ENCODE results near the gene SIM2.
"Not testable (repeated sequence)": the region's sequence is repeated elsewhere in the genome, so short reads cannot be mapped to it uniquely, and the experiment has no call there.

SIM2 gene, protein sequence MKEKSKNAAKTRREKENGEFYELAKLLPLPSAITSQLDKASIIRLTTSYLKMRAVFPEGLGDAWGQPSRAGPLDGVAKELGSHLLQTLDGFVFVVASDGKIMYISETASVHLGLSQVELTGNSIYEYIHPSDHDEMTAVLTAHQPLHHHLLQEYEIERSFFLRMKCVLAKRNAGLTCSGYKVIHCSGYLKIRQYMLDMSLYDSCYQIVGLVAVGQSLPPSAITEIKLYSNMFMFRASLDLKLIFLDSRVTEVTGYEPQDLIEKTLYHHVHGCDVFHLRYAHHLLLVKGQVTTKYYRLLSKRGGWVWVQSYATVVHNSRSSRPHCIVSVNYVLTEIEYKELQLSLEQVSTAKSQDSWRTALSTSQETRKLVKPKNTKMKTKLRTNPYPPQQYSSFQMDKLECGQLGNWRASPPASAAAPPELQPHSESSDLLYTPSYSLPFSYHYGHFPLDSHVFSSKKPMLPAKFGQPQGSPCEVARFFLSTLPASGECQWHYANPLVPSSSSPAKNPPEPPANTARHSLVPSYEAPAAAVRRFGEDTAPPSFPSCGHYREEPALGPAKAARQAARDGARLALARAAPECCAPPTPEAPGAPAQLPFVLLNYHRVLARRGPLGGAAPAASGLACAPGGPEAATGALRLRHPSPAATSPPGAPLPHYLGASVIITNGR

DNA sequence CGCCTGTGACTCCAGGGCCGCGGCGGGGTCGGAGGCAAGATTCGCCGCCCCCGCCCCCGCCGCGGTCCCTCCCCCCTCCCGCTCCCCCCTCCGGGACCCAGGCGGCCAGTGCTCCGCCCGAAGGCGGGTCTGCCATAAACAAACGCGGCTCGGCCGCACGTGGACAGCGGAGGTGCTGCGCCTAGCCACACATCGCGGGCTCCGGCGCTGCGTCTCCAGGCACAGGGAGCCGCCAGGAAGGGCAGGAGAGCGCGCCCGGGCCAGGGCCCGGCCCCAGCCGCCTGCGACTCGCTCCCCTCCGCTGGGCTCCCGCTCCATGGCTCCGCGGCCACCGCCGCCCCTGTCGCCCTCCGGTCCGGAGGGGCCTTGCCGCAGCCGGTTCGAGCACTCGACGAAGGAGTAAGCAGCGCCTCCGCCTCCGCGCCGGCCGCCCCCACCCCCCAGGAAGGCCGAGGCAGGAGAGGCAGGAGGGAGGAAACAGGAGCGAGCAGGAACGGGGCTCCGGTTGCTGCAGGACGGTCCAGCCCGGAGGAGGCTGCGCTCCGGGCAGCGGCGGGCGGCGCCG lies at the start of gene SIM2:
Gene SIM2, plus strand, starts transcription at position 135 of the 565 bp plus-strand sequence. CDS start 632 bp downstream, outside the sequence.
- no peak for DNase-seq (ENCODE audit: low read depth)

DNA sequence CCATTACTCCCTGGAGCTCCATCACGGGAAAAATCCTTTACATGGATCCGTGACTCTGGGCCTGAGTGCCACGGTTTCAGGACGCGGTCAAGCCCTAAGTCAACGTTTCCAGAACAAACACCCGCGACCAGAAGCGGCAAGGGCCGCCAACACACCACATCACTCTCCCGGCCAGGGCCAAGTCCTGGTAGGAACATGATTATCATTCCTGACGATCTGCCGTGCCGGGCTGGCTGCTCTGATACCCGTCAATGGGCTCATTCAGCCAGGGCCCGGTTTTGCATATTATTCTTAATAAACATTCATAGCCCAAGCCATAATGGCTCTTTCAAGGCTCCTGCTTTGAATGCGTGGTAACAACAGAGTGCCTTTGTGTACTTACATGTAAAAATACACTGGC lies 44.6 kb upstream of the SIM2 start:
- no peak for DNase-seq (ENCODE audit: low read depth)

DNA sequence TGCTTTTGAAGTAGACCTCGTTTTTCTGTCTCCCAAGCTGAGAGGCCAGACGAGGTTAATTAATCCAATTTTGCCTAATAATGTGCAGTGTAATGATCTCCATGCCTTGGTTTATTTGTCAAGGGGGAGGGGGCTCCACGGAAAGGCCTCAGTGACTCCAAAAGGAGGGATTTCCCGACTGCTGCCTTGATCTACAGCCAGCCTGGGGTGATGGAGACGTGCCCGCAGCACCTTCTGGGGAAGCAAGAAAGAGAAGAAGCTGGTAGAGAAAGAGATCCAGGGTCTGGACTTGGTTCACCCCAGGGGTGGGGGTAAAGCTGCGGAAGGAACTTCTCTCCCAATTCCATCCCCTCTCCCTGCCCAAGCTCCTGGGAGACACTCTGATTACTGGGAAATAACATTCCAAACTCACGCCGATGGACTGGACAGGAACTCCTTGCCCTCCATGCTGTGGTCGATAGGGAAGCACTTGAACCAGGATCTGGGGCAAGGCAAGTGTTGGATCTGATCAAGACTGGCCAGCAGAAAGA lies 44.1 kb upstream of the SIM2 start:
- DNase-seq (ENCODE audit: low read depth): no peak

DNA sequence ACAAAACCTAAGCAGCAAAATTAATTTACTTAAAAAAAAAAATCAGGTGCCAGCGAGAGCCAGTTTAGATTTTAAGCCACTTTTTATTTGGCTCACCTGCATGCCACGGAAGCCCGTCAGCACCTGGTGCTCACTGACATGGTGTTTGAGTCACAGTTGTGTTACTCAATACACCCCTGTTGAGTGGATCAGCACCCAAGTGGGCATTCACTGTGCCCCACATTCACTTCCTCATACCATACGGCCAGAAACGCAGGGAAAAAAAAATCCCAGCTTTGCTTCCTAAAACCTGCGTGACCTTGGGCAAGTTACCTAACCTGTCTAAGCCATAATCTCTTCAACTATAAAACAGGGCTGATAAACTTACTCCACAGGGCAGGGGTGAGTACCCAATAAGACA lies 42.8 kb upstream of the SIM2 start:
- no peak for DNase-seq (ENCODE audit: low read depth)

DNA sequence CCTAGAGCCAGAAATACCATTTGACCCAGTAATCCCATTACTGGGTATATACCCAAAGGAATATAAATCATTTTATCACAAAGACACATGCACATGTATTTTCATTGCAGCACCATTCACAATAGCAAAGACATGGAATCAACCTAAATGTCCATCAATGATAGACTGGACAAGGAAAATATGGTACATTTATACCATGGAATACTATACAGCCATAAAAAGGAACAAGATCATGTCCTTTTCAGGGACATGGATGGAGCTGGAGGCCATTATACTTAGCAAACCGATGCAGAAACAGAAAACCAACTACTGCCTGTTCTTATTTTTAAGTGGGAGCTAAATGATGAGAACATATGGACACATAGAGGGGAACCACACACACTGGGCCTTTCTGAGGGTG lies 41.6 kb upstream of the SIM2 start:
- not testable (repeated sequence) for DNase-seq (ENCODE audit: low read depth)

DNA sequence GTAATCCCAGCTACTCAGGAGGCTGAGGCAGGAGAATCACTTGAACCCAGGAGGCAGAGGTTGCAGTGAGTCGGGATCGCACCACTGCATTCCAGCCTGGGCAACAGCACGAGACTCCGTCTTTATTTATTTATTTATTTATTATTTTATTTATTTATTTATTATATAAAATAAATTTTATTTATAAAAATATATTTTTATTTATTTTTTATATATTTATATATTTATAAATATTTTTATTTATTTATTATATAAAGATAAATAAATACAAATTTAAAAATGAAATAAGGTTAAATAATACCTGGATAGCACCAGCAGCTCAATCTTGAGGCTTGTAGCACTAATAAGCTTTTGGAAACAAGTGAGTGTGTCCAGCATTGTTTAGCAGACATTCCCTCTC lies 40.9 kb upstream of the SIM2 start:
- no peak for DNase-seq (ENCODE audit: low read depth)

DNA sequence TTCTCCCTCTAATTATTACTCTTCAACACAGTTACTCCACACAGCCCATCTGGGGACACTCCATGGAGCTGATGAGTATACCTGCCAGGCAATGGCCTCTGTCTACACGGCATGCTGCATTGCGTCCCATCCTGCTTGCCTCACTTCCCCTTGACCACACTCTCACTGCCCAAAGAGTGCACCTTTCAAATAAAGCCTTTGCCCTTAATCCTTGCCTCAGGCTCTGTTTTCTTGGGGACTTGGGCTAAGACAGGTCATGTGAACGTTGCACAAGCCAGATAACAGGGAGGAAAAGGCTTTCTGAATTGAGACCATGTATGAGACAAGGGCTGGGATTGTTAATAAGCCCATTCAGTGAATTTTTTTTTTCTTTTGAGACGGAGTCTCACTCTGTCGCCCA lies 40.0 kb upstream of the SIM2 start:
- no peak for DNase-seq (ENCODE audit: low read depth)

DNA sequence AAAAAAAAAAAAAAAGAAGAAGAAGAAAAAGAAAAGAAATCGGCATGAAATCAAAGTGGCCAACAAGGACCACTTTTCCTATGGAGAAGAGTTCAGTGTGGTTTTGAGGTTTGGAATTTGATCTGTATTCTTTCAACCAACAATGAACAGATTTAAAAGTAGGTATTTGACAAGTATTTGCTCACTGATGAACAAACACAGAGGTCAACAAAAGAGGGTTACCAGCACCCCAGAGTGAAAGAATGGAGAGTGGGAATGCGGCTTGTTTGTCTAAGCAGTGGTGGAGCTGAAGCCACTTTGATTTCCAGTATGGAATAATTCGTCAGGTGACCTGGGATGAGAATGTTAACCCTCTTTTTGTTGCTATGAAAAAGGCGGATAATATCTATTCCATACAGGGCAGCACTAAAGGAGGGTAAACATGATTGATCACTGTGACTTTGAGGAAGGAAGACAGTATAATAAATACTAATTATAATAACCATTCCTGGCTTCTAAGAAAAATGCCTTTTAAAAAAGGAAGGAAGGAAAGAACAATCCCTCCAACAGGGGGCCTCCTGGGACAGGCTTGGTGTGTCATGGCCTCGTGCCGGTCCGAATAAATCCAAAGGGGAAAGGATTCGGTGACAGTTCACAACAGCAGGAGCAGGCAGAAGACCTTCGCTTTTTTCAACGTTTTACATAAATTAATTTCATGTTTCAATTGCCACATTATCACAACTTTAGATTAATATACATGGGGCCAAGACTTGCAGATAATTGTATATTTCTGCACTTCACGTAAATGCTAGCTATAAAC lies 37.2 kb upstream of the SIM2 start:
- DNase-seq (ENCODE audit: low read depth): no peak

DNA sequence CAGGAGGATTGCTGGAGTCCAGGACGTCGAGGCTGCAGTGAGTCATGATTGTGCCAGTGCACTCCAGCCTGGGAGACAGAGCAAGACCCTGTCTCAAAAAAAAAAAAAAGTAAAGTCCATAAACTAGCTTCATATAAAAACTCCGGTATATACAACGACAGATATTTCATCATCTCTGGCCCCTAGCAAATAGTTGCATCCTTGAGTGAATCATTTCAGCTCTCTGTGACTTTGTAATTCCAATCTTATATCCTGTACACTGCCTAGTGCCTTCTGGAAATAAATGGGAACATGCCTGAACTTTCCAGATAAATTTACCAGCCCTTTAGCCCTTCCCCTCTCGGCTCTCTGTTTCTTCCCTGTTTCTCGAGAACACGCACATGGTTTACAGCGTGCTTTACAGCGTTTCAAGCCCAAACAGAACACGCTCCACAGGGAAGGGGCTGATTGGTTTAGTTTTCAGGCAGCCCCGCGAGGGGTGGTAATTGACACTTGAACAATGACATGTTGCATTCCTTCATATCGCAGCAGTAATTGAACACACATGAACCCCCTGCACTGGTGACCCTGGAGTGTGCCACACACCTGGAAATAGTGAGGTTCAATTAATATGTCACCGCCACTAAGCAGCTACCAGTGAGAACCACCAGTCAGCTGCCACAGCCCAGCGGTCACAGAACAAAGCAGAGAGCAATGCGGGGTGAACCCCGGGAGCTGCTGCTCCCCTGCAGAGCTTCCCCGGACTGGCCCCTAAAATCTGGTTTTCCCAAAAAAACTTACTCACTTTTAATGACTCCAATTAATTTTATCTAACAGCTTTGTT lies 35.7 kb upstream of the SIM2 start:
- no peak for DNase-seq (ENCODE audit: low read depth)

DNA sequence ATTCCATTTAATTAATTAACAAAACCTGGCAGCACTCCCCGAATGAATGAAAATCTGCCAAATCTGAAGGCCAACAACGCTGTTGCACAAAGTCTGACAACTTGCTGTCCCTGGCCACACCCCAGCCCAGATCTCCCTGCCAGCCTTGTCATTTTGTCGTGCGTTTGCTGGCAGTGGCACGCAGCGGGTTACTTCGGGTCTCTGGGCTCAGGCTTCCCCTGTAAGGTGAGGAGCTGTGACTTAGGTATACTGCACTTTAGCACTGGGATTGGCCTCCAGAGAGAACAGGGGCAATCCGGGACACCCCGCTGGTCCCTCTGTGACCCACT lies 34.3 kb upstream of the SIM2 start:
- DNase-seq (ENCODE audit: low read depth): no peak

DNA sequence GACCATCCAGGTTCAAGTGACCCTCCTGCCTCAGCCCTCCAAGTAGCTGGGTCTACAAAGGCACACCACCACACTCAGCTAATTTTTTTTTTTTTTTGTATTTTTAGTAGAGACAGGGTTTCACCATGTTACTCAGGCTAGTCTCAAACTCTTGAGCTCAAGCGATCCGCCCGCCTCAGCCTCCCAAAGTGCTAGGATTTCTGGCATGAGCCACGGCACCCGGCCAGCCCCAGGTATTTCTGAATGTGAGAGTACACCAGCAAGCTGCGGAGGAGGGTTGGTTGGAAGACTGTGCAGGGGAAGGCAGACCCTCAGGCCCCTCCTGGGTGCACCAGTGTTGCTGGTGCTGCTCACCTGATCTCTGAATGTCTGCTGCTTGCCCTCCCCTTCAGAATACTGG lies 33.1 kb upstream of the SIM2 start:
- DNase-seq (ENCODE audit: low read depth): no peak

DNA sequence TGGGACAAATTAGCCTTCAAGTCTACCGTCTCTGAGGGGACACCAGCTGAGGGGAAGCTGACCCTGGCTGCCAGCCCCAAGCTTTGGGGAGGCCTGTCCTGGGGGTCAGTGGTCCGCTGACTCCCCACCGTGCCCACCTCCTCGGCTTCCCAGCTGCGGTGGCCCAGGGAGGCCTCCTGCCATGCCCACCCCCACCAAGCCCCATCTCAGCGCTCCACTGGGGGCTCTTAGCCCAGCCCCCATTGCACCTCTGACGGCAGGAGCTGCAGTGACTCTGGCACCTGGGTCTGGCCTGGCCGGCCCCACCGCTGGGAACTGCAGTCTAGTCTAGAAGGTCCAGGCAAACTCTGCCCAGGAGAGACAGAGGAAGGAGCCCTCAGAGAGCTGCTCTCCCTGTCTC lies 30.2 kb upstream of the SIM2 start:
- DNase-seq (ENCODE audit: low read depth): no peak

DNA sequence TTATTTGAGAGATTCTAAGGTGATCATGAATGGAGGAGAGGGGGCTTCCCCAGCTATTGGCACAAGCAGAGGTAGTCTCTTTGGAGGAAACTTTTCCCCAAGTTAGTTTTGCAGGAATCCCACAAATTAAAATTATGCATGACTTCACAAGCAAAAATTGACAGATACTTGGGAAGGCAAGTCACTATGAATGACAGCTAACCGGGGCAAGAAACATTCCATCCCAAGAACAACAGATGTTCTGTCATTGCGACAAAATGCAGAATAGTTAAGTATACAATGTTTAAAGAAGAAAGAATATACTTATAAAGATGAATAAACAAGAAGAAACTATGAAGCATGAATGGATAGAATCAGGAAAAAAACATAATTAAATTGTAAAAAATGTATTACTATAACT lies 27.1 kb upstream of the SIM2 start:
- no peak for DNase-seq (ENCODE audit: low read depth)

DNA sequence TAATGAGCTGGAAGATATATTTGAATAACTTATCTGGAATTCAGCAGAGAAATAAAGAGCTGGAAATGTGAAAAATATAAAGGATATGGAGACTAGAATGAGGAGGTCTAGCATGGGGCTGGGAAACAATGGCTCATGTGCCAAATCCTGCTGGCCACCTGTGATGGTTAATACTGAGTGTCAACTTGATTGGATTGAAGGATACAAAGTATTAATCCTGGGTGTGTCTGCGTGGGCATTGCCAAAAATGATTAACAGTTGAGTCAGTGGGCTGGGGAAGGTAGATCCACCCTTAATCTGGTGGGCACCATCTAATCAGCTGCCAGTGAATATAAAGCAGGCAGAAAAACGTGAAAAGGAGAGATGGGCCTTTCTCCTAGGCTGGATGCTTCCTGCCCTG lies 26.6 kb upstream of the SIM2 start:
- DNase-seq (ENCODE audit: low read depth): not testable (repeated sequence)

DNA sequence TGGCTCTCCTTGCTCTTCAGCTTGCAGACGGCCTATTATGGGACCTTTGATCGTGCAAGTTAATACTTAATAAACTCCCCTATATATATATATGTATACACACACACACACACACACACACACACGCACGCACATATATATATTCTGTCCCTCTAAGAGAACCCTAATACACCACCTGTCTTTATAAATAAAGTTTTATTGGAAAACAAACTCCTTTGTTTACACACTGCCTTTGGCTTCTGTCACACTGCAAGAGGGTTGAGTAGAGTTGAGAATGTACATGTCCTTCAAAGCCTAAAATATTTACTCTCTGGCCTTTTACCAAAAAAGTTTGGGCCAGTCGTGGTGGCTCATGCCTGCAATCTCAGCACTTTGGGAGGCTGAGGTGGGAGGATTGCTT lies 26.2 kb upstream of the SIM2 start:
- DNase-seq (ENCODE audit: low read depth): no peak

DNA sequence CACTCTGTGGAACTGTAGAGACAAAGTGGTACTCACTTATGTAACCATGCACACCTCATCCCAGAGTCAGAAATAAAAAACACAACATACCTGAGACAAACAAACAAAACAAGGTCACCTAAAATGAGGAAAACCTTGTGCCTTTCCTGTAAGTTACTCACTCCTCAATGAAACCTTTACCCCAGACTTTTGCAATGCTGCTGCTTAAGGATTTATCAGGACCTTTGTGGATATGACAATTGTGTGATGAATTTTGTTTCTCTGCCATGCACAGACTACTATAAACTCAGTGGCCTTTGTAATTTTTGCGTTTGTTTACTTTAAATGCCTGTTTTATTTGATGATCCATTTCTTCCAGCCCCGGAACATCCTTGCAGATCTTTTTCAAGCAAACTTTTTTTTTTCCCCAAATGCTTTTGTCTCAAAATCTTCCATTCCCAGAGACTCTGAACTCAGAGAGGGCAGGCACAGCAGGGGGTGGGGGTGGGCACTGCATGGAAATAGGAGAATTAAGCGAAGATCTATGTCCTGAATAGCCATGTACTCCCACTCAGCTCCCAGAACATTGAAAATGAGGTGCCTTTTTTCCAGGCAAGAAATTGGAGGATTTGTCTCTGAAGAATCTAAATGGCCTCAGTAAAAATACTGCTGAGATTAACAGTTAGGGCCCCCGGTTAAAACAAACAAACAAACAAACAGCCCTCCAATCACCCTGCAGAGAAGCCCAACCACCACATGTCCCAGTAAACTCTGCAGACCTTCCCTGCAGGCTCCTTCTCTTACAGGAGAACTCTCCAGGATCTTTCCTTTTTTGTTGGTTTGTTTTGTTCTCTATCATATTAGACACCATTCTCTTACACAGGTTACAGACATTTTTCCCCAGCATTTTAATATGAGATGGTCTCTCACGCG lies 22.6 kb upstream of the SIM2 start:
- DNase-seq (ENCODE audit: low read depth): no peak

DNA sequence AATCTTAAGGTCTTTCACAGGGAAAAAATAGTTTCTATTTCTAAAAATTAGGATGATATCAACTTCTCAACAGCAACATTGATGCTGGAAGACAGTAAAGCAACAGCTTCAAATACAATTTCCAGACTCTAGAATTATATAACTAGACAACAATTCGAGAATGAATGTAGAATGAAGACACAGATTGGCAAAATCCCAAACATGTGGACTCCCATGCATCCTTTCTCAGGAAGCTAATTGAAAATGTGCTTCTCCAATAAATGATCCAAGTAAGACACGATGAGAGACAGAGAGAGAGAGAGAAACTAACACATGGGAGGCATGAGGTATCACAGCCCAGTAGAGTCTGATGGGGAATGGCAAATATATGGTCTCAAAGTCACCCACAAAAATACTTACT lies 21.5 kb upstream of the SIM2 start:
- DNase-seq (ENCODE audit: low read depth): no peak

DNA sequence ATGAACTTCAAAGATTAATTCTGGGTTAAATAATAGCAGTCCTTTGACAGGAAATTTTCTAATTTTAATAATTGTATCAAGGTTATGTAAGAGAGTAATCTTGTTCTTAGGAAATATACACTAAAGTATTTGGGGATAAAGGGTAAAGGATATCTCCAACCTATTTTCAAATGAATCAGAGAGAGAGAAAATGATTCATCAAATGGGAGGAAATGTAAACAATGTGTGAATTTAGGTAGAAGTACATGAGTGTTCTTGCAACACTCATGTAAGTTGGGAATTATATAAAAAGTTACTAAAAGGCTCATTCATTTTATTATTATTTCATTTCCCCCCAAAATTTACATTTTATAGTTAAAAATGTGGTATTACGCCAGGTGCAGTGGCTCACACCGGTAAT lies 20.4 kb upstream of the SIM2 start:
- DNase-seq (ENCODE audit: low read depth): no peak

DNA sequence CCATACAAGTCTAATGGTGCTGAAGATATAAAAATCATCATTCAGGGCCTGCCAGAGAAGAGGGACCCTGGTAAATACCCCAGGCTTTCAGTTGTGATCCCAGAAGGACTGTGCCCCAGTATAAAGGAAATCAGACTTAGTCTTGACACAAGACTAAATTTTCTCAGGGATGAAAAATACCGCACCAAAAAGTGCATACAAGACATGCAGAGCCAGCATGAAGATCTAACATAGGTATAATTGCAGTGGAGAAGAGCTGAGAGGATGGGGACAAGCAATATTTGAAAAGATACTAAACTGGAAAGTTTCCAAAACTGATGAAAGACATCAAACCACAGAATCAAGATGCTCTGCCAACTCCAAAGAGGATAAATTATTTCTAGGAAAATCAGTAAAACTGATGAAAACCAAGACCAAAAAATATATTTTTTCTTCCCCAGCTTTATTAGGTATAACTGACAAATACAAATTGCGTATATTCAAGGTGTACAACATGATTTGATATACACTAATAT lies 17.7 kb upstream of the SIM2 start:
- no peak for DNase-seq (ENCODE audit: low read depth)

Data from stimulated activated CD8-positive, alpha-beta memory T cell treated with anti-CD3 and anti-CD28 coated beads, Interleukin-15, amount 100 ng/mL, for 24 hours (primary cell).